ENCODE data around the gene TSPAN9. TPM values are rescaled to one million over a fixed set of nuclear protein-coding genes. Genes with fewer than 3 reads are reported as not detected.

TSPAN9 gene
- total and polyA plus RNA-seq, 2 donors from 2014 or later, result 62.4 to 81.6 TPM

DNA sequence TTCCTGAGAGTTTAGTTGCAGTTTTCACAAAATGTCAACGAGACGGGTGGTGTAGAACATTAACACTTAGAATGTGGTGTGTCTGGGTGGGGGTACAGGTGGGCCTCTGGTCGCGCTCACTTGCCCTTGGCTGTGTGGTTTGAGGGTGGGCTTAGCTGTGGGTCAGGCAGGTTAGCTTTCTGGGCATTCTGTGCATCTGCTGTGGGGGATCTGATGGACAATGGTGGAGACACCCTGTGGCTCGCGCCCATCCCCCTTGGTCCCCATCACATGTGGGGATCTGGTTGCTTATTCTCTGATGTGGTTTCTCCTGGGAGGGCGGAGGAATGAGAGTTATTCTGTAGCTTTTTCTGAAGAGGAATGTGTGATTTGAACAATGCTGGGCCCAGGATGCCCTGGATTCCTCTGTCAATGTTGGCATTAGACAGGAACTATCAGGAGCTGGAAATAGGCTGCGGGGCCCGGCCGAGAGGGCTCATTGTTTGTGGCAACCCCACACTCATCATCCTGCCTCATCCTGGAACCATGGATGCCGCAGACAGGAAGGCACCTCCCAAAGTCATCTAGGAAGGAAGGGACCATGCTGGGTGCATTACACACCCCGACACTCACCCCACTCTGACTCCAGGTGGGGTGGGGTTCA, 101.6 kb downstream of the TSPAN9 start:
- H3K9me3 ChIP-seq (ENCODE audit: control insufficient read depth in 2 of 3, insufficient read depth in 1 of 3, low read length in 3 of 3), result no peaks in the 10 kb centered on the region
- H3K27me3 ChIP-seq (ENCODE audit: control insufficient read depth, insufficient read depth, low read length), result no peaks in the 10 kb centered on the region
- H3K4me1 ChIP-seq (ENCODE audit: control insufficient read depth in 2 of 3, insufficient read depth in 2 of 3, low read depth in 1 of 3, low read length in 3 of 3), result no peaks in the 10 kb centered on the region
- no peaks in the 10 kb centered on the region for H3K36me3 ChIP-seq (ENCODE audit: control insufficient read depth in 2 of 3, insufficient read depth in 3 of 3, low read length in 3 of 3)
- FAIRE-seq (no peak), DNase-seq (peak in 1 of 5 donors; percentile 45)
- H3K9ac ChIP-seq (ENCODE audit: low read length in 3 of 3), result no peak overlapping the region
- TF ChIP-seq, protein P1, sequence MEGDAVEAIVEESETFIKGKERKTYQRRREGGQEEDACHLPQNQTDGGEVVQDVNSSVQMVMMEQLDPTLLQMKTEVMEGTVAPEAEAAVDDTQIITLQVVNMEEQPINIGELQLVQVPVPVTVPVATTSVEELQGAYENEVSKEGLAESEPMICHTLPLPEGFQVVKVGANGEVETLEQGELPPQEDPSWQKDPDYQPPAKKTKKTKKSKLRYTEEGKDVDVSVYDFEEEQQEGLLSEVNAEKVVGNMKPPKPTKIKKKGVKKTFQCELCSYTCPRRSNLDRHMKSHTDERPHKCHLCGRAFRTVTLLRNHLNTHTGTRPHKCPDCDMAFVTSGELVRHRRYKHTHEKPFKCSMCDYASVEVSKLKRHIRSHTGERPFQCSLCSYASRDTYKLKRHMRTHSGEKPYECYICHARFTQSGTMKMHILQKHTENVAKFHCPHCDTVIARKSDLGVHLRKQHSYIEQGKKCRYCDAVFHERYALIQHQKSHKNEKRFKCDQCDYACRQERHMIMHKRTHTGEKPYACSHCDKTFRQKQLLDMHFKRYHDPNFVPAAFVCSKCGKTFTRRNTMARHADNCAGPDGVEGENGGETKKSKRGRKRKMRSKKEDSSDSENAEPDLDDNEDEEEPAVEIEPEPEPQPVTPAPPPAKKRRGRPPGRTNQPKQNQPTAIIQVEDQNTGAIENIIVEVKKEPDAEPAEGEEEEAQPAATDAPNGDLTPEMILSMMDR (IDR thresholded peaks at IDR 0.05; ENCODE audit: borderline replicate concordance, extremely low read depth, insufficient read depth), result no peak
- H3K27ac ChIP-seq (ENCODE audit: low read depth in 2 of 2, low read length in 2 of 2), result no peak overlapping the region
- intact Hi-C loops (cut with DNase I), result no loop called here
- H3K4me3 ChIP-seq (ENCODE audit: low read length in 3 of 3), result no peak overlapping the region

DNA sequence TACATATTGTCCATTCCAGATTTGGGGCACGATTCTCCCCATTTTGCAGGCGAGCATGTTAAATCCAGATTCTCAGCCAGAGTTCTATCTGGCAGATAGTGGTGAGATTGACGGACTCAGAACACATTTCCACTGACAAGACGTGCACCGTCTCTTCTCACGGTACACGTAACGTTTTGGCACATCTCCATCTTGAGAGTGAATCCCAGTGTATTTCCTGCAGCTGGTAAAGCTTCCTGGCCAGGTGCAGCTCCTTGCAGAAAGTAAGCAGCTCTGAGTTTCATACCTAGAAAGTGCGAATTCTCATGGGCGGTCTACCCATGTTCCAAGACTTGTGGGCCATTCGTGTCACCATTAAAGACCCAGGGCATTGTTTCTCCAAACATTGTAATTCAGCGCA, 102.6 kb downstream of the TSPAN9 start:
- H3K9ac ChIP-seq (ENCODE audit: low read length in 3 of 3), result no peak overlapping the region
- no peak overlapping the region for H3K27ac ChIP-seq (ENCODE audit: low read depth in 2 of 2, low read length in 2 of 2)
- no peaks in the 10 kb centered on the region for H3K36me3 ChIP-seq (ENCODE audit: control insufficient read depth in 2 of 3, insufficient read depth in 3 of 3, low read length in 3 of 3)
- intact Hi-C loops (cut with DNase I), result no loop called here
- DNase-seq (no peak), FAIRE-seq (no peak)
- no peaks in the 10 kb centered on the region for H3K9me3 ChIP-seq (ENCODE audit: control insufficient read depth in 2 of 3, insufficient read depth in 1 of 3, low read length in 3 of 3)
- no peak overlapping the region for H3K4me3 ChIP-seq (ENCODE audit: low read length in 3 of 3)
- TF ChIP-seq, protein P1 (IDR thresholded peaks at IDR 0.05; ENCODE audit: borderline replicate concordance, extremely low read depth, insufficient read depth), result no peak
- peaks cover 0 to 4% (median 0%) of the 10 kb centered on the region in 3 donors for H3K4me1 ChIP-seq (ENCODE audit: control insufficient read depth in 2 of 3, insufficient read depth in 2 of 3, low read depth in 1 of 3, low read length in 3 of 3)
- H3K27me3 ChIP-seq (ENCODE audit: control insufficient read depth, insufficient read depth, low read length), result no peaks in the 10 kb centered on the region

DNA sequence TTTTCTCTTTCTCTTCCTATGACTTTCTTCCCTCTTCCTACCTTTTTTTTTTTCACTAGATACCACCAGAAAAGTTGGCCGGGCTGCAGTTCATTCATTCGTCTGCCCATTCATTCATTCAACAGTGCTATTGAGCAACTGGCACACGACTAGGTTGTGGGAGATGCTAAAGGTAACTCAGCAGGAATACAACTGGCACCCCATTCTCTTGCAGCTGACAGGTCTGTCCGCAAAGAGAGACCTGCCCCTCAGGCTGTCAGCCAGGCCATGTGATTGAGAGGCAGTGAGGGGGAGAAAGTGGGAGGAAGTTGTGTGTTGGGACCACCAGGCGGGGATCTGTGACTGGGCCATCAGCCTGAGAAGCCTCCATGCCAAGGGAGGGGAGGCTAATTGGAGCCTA, 105.2 kb downstream of the TSPAN9 start:
- H3K9me3 ChIP-seq (ENCODE audit: control insufficient read depth in 2 of 3, insufficient read depth in 1 of 3, low read length in 3 of 3), result no peaks in the 10 kb centered on the region
- H3K4me3 ChIP-seq (ENCODE audit: low read length in 3 of 3), result no peak overlapping the region
- H3K9ac ChIP-seq (ENCODE audit: low read length in 3 of 3), result no peak overlapping the region
- no peak overlapping the region for H3K27ac ChIP-seq (ENCODE audit: low read depth in 2 of 2, low read length in 2 of 2)
- FAIRE-seq (no peak), DNase-seq (peak in 1 of 5 donors; percentile 36)
- H3K36me3 ChIP-seq (ENCODE audit: control insufficient read depth in 2 of 3, insufficient read depth in 3 of 3, low read length in 3 of 3), result no peaks in the 10 kb centered on the region
- H3K4me1 ChIP-seq (ENCODE audit: control insufficient read depth in 2 of 3, insufficient read depth in 2 of 3, low read depth in 1 of 3, low read length in 3 of 3), result peaks cover 0 to 8% (median 5%) of the 10 kb centered on the region in 3 donors
- TF ChIP-seq, protein P1 (IDR thresholded peaks at IDR 0.05; ENCODE audit: borderline replicate concordance, extremely low read depth, insufficient read depth), result no peak
- intact Hi-C loops (cut with DNase I), result no loop called here
- H3K27me3 ChIP-seq (ENCODE audit: control insufficient read depth, insufficient read depth, low read length), result no peaks in the 10 kb centered on the region

DNA sequence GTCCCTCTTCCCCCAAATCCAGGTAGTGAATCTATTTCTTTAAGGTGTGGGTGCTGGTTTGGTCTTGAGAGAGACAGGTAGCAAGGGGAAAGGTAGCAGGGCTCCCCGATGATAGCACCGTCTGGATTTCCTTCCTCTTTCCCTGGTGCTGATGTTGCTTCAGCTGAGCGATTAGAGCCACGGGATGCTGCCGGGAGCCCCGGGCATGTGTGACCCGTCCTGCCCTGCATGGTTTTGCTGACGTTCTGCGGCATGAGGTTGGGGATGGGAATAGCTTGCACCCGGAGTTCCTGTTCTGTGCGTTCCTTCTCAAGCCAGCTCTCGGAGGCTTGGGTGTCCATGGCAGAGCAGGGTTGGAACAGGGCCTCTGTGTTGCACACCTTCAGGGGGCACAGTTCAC, 107.3 kb downstream of the TSPAN9 start:
- Histone ChIP-seq H3K9me3 (ENCODE audit: control insufficient read depth in 2 of 3, insufficient read depth in 1 of 3, low read length in 3 of 3) (no peaks in the 10 kb centered on the region), H3K27ac (ENCODE audit: low read depth in 2 of 2, low read length in 2 of 2) (no peak overlapping the region), H3K4me1 (ENCODE audit: control insufficient read depth in 2 of 3, insufficient read depth in 2 of 3, low read depth in 1 of 3, low read length in 3 of 3) (peaks cover 0 to 25% (median 23%) of the 10 kb centered on the region in 3 donors), H3K4me3 (ENCODE audit: low read length in 3 of 3) (no peak overlapping the region), H3K36me3 (ENCODE audit: control insufficient read depth in 2 of 3, insufficient read depth in 3 of 3, low read length in 3 of 3) (no peaks in the 10 kb centered on the region), H3K9ac (ENCODE audit: low read length in 3 of 3) (no peak overlapping the region), H3K27me3 (ENCODE audit: control insufficient read depth, insufficient read depth, low read length) (no peaks in the 10 kb centered on the region)
- intact Hi-C loops (cut with DNase I), result no loop called here
- DNase-seq (no peak), FAIRE-seq (no peak)
- TF ChIP-seq, protein P1 (IDR thresholded peaks at IDR 0.05; ENCODE audit: borderline replicate concordance, extremely low read depth, insufficient read depth), result no peak
